Heart left ventricle (tissue), 16 donors: ENCODE data around the gene RBM38. TPM values are rescaled to one million over a fixed set of nuclear protein-coding genes. Genes with fewer than 3 reads are reported as not detected.

ENCODE experiments used
- ATAC-seq, 4 donors: fragments of 200-7000 bp; cut with Tn5 transposase; one replicate each; pipeline ENCODE4 v1.9.1; 2020 to 2022; ENCODE audit warnings: moderate library complexity in 4 of 4, mild to moderate bottlenecking in 3 of 4, moderate number of reproducible peaks in 1 of 4
- DNase-seq, 5 donors: peaks; one replicate each; pipeline ENCODE4 v3.0.0-alpha.2; 2020
- H3K27ac ChIP-seq, 12 donors: fragments of 200-600 bp; sonication (generic) in 4 of 12; one replicate each; pipeline versions ENCODE4 v1.5.0 to v1.8.0; 2016 to 2022; ENCODE audit warnings: mild to moderate bottlenecking in 2 of 12
- H3K27me3 ChIP-seq, 9 donors: fragments of 200-600 bp; sonication (generic) in 2 of 9; one replicate each; pipeline versions ENCODE4 v1.5.1 to v1.8.0; 2016 to 2022; ENCODE audit warnings: mild to moderate bottlenecking in 3 of 9
- H3K36me3 ChIP-seq, 9 donors: fragments of 200-600 bp; sonication (generic) in 2 of 9; one replicate each; pipeline versions ENCODE4 v1.5.0 to v1.8.0; 2018 to 2022; ENCODE audit warnings: mild to moderate bottlenecking in 2 of 9
- H3K4me1 ChIP-seq, 12 donors: fragments of 200-600 bp; sonication (generic) in 4 of 12; one replicate each; pipeline versions ENCODE4 v1.5.0 to v1.8.0; 2016 to 2022; ENCODE audit warnings: mild to moderate bottlenecking in 3 of 12
- H3K4me3 ChIP-seq, 12 donors: fragments of 200-600 bp; sonication (generic) in 4 of 12; one replicate each; pipeline versions ENCODE4 v1.5.0 to v1.8.0; 2017 to 2022; ENCODE audit warnings: mild to moderate bottlenecking in 9 of 12, moderate library complexity in 4 of 12
- H3K9me3 ChIP-seq, 12 donors: fragments of 200-600 bp; sonication (generic) in 4 of 12; one replicate each; pipeline versions ENCODE4 v1.5.0 to v1.8.0; 2016 to 2022; ENCODE audit warnings: mild to moderate bottlenecking in 1 of 12
- CTCF ChIP-seq, 12 donors: fragments of 200-600 bp; sonication (generic) in 4 of 12; IDR thresholded peaks; one replicate each; pipeline versions ENCODE4 v1.5.0 to v1.8.0; 2018 to 2022; ENCODE audit warnings: antibody characterized with exemption in 12 of 12, mild to moderate bottlenecking in 5 of 12
- POLR2A ChIP-seq, 2 donors: fragments of 450-650 bp; IDR thresholded peaks; one replicate each; pipeline ENCODE4 v1.6.1; 2017; ENCODE audit warnings: antibody characterized with exemption in 2 of 2, mild to moderate bottlenecking in 2 of 2, moderate library complexity in 2 of 2
- WGBS, 4 donors: extraction: QIAGEN DNeasy Blood & Tissue Kit in 2 of 4; methylation state at CpG; one replicate each; pipeline versions ENCODE4 v1.1.5 to v1.1.7; 2013 to 2018; 5-methylcytosine and 5-hydroxymethylcytosine counted together
- intact Hi-C, 10 donors: fragments of 100-400 bp; cut with DNase I; formaldehyde crosslinking; loops; one replicate each; pipeline versions ENCODE4 v1.11.1 to v1.14.2; 2022
- polyA plus RNA-seq, 2 donors: library from polyadenylated mRNA; stranded (reverse); fragments of 200-250 nt; gene quantifications; one replicate each; pipeline ENCODE4 v1.2.3, GENCODE V29; 2013
- total RNA-seq, 9 donors: library from RNA; depleted of rRNA in 2 of 9; stranded (reverse); fragments of >200 nt in 2 of 9; fragmentation: NEBNext Ultra II Directional in 3 of 9; extraction: Animal tissue kit (Norgen Biotek cat#: 25700) in 3 of 9; gene quantifications; one replicate each; pipeline versions ENCODE4 v1.1.0 to v1.2.4, GENCODE V29; 2016 to 2023
- donor health status: ischemic (EF 13 %, LVEDD 7.1; RV severe dilation, severe dysfunction).
- donor health status: healthy with polysubstance abuse.
- donor health status: DM: no; HTN: yes; CAD: no.
- donor health status: DM: no; HTN: no; CAD: no.
- donor health status: ischemic (EF 25% LVEDD 6.9; RV normal size, moderate dysfunction).
- donor health status: ischemic (EF 25% LVEDD 5.7; RV mildly dilated, moderate dysfunction).
- donor health status: healthy.
- donor health status: DM: yes; HTN: yes; CAD: no.
- donor health status: ischemic (EF 35%, LVEDD 5.7; RV mildly dilated, moderate dysfunction).
- donor health status: nonischemic (EF 11% LVEDD 7.7; RV severe dilation, severe dysfunction).
- donor health status: DM: yes; HTN: yes; CAD: no.
- donor health status: PGD.
- donor health status: ischemic (EF 29% LVEDD 5.4; RV normal size, mild dysfunction).
- donor health status: nonischemic (EF 23%, LVEDD 6.1; RV moderate dilation, normal function).

The RBM38 gene
- total and polyA plus RNA-seq, 11 donors: 45.6 to 112 (median 68.5) TPM

- Histone ChIP-seq H3K4me3 (no peak overlapping the region), H3K4me1 (peaks cover 0 to 16% (median 10%) of the 10 kb centered on the region in 12 donors), H3K9me3 (no peaks in the 10 kb centered on the region), H3K27ac (no peak overlapping the region), H3K36me3 (peaks cover 0 to 40% (median 4%) of the 10 kb centered on the region in 9 donors), H3K27me3 (no peaks in the 10 kb centered on the region)
- ATAC-seq: no peak
- intact Hi-C loops: no loop called here
- 91 to 94% (median 92%) methylated on average over 9 of the region's 9 CpGs for WGBS, 4 donors
- TF ChIP-seq POLR2A (IDR thresholded peaks at IDR 0.05) (no peak), CTCF (IDR thresholded peaks at IDR 0.05) (no peak)
- no peak for DNase-seq
Measured at GRCh38 chr20:57353351-57353750, 37.8 kb upstream of the RBM38 start.

- DNase-seq (no peak), ATAC-seq (peak in 1 of 4 donors; percentile 47)
- WGBS, 4 donors: 89 to 93% (median 92%) methylated on average over 6 of the region's 6 CpGs
- no peak overlapping the region for H3K4me3 ChIP-seq
- TF ChIP-seq CTCF (IDR thresholded peaks at IDR 0.05) (no peak), POLR2A (IDR thresholded peaks at IDR 0.05) (no peak)
- H3K9me3 ChIP-seq: no peaks in the 10 kb centered on the region
- H3K27me3 ChIP-seq: no peaks in the 10 kb centered on the region
- intact Hi-C loops: no loop called here
- H3K36me3 ChIP-seq: peaks cover 0 to 56% (median 26%) of the 10 kb centered on the region in 9 donors
- no peaks in the 10 kb centered on the region for H3K4me1 ChIP-seq
- no peak overlapping the region for H3K27ac ChIP-seq
Measured at GRCh38 chr20:57361517-57361916, 29.7 kb upstream of the RBM38 start.

GRCh38 chr20:57364451-57364850, 26.7 kb upstream of the RBM38 start:
- Histone ChIP-seq H3K9me3 (no peaks in the 10 kb centered on the region), H3K27me3 (no peaks in the 10 kb centered on the region), H3K4me1 (no peaks in the 10 kb centered on the region), H3K36me3 (peaks cover 0 to 85% (median 38%) of the 10 kb centered on the region in 9 donors), H3K27ac (no peak overlapping the region), H3K4me3 (no peak overlapping the region)
- ATAC-seq (no peak), DNase-seq (no peak)
- intact Hi-C loops: no loop called here
- TF ChIP-seq CTCF (IDR thresholded peaks at IDR 0.05) (no peak), POLR2A (IDR thresholded peaks at IDR 0.05) (no peak)

DNA sequence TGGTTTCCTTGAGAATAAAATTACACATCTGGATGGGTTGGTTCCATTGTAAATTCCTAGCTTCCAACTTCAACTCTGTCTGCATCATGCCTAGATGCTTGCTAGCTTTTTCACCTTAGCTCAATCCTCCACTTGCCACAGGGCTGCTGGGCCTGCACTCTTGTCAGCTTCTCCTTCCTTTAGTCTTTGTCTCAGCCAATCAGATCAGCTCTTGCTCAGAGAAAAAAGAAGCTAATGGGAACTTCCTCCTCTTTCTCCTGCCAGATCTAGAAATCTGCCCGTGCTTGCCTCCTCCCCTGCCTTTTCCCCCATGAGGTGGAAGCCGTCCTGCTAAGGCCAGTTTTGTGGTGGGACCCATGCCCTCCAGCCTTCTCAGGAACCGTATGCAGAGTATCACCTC, 21.6 kb upstream of the RBM38 start:
- ATAC-seq: no peak

More for the DNA sequence above, 21.6 kb upstream of the RBM38 start:
- intact Hi-C loops: no loop called here
- Histone ChIP-seq H3K36me3 (peaks cover 0 to 100% (median 55%) of the 10 kb centered on the region in 9 donors), H3K4me1 (peaks cover 0 to 10% (median 4%) of the 10 kb centered on the region in 12 donors), H3K27ac (no peak overlapping the region), H3K4me3 (no peak overlapping the region), H3K9me3 (no peaks in the 10 kb centered on the region), H3K27me3 (no peaks in the 10 kb centered on the region)
- TF ChIP-seq POLR2A (IDR thresholded peaks at IDR 0.05): no peak
- TF ChIP-seq CTCF (IDR thresholded peaks at IDR 0.05): no peak
- DNase-seq: no peak
- 77 to 84% (median 80%) methylated on average over 3 of the region's 3 CpGs for WGBS, 4 donors
